Measurements from ENCODE around the gene CD209. TPM values are rescaled to one million over a fixed set of nuclear protein-coding genes. Genes with fewer than 3 reads are reported as not detected.

The CD209 gene
- total RNA-seq, 4 donors from 2014 or later, result 4.0 to 13.1 (median 8.4) TPM

GRCh38 chr19:7742575-7742974 lies 4.8 kb downstream of the CD209 start:
- no peak for DNase-seq (ENCODE audit: extremely low spot score)
- no peaks in the 10 kb centered on the region for H3K4me1 ChIP-seq
- intact Hi-C loops (cut with DNase I), result no loop called here
- H3K9me3 ChIP-seq, result no peaks in the 10 kb centered on the region
- 100% methylated on average over 2 of the region's 2 CpGs for WGBS
- peaks cover 0 to 60% (median 0%) of the 10 kb centered on the region in 4 donors for H3K27me3 ChIP-seq
- H3K27ac ChIP-seq (replicated peaks in 1 of 4), result no peak overlapping the region
- TF ChIP-seq POLR2AphosphoS5 (IDR thresholded peaks at IDR 0.05) (no peak), POLR2A (IDR thresholded peaks at IDR 0.05; ENCODE audit: low read depth) (no peak), CTCF (IDR thresholded peaks at IDR 0.05) (no peak), EP300 (IDR thresholded peaks at IDR 0.05) (no peak)
- no peaks in the 10 kb centered on the region for H3K36me3 ChIP-seq
- H3K4me3 ChIP-seq, result no peak overlapping the region

- no peak for TF ChIP-seq EP300 (IDR thresholded peaks at IDR 0.05)
- no peak for TF ChIP-seq CTCF (IDR thresholded peaks at IDR 0.05)
- TF ChIP-seq POLR2A (IDR thresholded peaks at IDR 0.05; ENCODE audit: low read depth), result no peak
- TF ChIP-seq POLR2AphosphoS5 (IDR thresholded peaks at IDR 0.05), result no peak
- DNase-seq (ENCODE audit: extremely low spot score), result no peak
- no peak overlapping the region for H3K27ac ChIP-seq (replicated peaks in 1 of 4)
- H3K36me3 ChIP-seq, result no peaks in the 10 kb centered on the region
- no peak overlapping the region for H3K4me3 ChIP-seq
- peaks cover 0 to 47% (median 0%) of the 10 kb centered on the region in 4 donors for H3K27me3 ChIP-seq
- no peaks in the 10 kb centered on the region for H3K4me1 ChIP-seq
- intact Hi-C loops (cut with DNase I), result no loop called here
- no peaks in the 10 kb centered on the region for H3K9me3 ChIP-seq
- WGBS, result 77% methylated on average over 6 of the region's 6 CpGs
Observed at GRCh38 chr19:7740682-7741054, 6.7 kb downstream of the CD209 start.

GRCh38 chr19:7739801-7740681 lies 7.3 kb downstream of the CD209 start:
- H3K36me3 ChIP-seq, result no peaks in the 10 kb centered on the region
- no peak overlapping the region for H3K27ac ChIP-seq (replicated peaks in 1 of 4)
- DNase-seq (ENCODE audit: extremely low spot score), result no peak
- TF ChIP-seq POLR2AphosphoS5 (IDR thresholded peaks at IDR 0.05) (no peak), POLR2A (IDR thresholded peaks at IDR 0.05; ENCODE audit: low read depth) (no peak), EP300 (IDR thresholded peaks at IDR 0.05) (no peak), CTCF (IDR thresholded peaks at IDR 0.05) (no peak)
- intact Hi-C loops (cut with DNase I), result no loop called here
- H3K27me3 ChIP-seq, result peaks cover 0 to 47% (median 0%) of the 10 kb centered on the region in 4 donors
- 87% methylated on average over 19 of the region's 19 CpGs for WGBS
- no peak overlapping the region for H3K4me3 ChIP-seq
- H3K4me1 ChIP-seq, result no peaks in the 10 kb centered on the region
- H3K9me3 ChIP-seq, result no peaks in the 10 kb centered on the region

GRCh38 chr19:7739211-7739755 lies 8.1 kb downstream of the CD209 start:
- Histone ChIP-seq H3K4me1 (no peaks in the 10 kb centered on the region), H3K4me3 (no peak overlapping the region), H3K9me3 (no peaks in the 10 kb centered on the region), H3K27ac (replicated peaks in 1 of 4) (no peak overlapping the region), H3K27me3 (peaks cover 0 to 49% (median 0%) of the 10 kb centered on the region in 4 donors), H3K36me3 (no peaks in the 10 kb centered on the region)
- TF ChIP-seq POLR2A (IDR thresholded peaks at IDR 0.05; ENCODE audit: low read depth) (no peak), CTCF (IDR thresholded peaks at IDR 0.05) (no peak), POLR2AphosphoS5 (IDR thresholded peaks at IDR 0.05) (no peak)
- 33% methylated on average over 2 of the region's 2 CpGs for WGBS
- DNase-seq (ENCODE audit: extremely low spot score), result no peak
- intact Hi-C loops (cut with DNase I), result no loop called here
